Endothelial cell of umbilical vein (primary cell): ENCODE data around the gene OR9G4. TPM values are rescaled to one million over a fixed set of nuclear protein-coding genes. Genes with fewer than 3 reads are reported as not detected.

Experiments
- BruUV-seq: library from RNA; stranded (reverse); fragments of 400-500 nt; replicated peaks from 2 replicates; lab custom pipeline; 2021; lab: Mats Ljungman, UMichigan
- CTCF ChIA-PET: fragments of 300-600, 350-600 bp; sonication (Branson Sonifier 250); formaldehyde crosslinking; loops from one replicate; lab custom pipeline; 2021; ENCODE audit warnings: antibody characterized with exemption, inconsistent platforms; lab: Charles Lee
- POLR2A ChIA-PET: fragments of 300-600, 350-600 bp; sonication (Branson Sonifier 250); formaldehyde crosslinking; loops from one replicate; lab custom pipeline; 2021; ENCODE audit warnings: antibody characterized with exemption, inconsistent platforms; lab: Charles Lee
- DNase-seq: peaks from one replicate; pipeline ENCODE4 v3.0.0-alpha.2; 2011; ENCODE audit warnings: low read depth, low spot score
- FAIRE-seq: peaks from 2 replicates; lab custom pipeline; 2011; peaks lifted over from hg19 to GRCh38; lab: Jason Lieb, UNC
- H2AFZ ChIP-seq: 2 replicates; pipeline ENCODE4 v1.6.0; 2012; ENCODE audit warnings: low read depth, low read length, control low read depth, inconsistent platforms
- H3K27ac ChIP-seq: 2 replicates; pipeline ENCODE4 v1.5.1; 2011; ENCODE audit warnings: low read depth, mild to moderate bottlenecking, control low read depth, low read length, moderate library complexity; ENCODE audit not compliant: insufficient read depth
- H3K27me3 ChIP-seq, 2 experiments: 2 replicates each; pipeline versions ENCODE4 v1.6.0 to v1.6.1; 2011; ENCODE audit warnings: low read length in 2 of 2, mixed read lengths in 1 of 2; ENCODE audit not compliant: control insufficient read depth in 2 of 2, insufficient read depth in 2 of 2
- H3K36me3 ChIP-seq, 2 experiments: 2 replicates in 1 of 2; 3 replicates in 1 of 2; pipeline ENCODE4 v1.5.1; 2011; ENCODE audit warnings: low read length in 2 of 2, mild to moderate bottlenecking in 1 of 2, moderate library complexity in 1 of 2; ENCODE audit not compliant: control insufficient read depth in 2 of 2, insufficient read depth in 2 of 2; ENCODE audit errors: extremely low read depth in 1 of 2
- H3K4me1 ChIP-seq: 3 replicates; pipeline ENCODE4 v1.5.1; 2011; ENCODE audit warnings: mild to moderate bottlenecking, low read length; ENCODE audit not compliant: control insufficient read depth, insufficient read depth; ENCODE audit errors: extremely low read depth
- H3K4me2 ChIP-seq: 2 replicates; pipeline ENCODE4 v1.6.1; 2011; ENCODE audit warnings: low read length, control low read depth, mixed read lengths; ENCODE audit not compliant: insufficient read depth
- H3K4me3 ChIP-seq, 3 experiments: fragments of 200-600 bp in 1 of 3; sonication (generic), shearing (Covaris generic) in 1 of 3; replicated peaks in 1 of 3; 2 replicates each; pipeline ENCODE4 v1.5.1; 2011 to 2016; ENCODE audit warnings: control low read depth in 3 of 3, low read length in 3 of 3, mild to moderate bottlenecking in 2 of 3, inconsistent platforms in 1 of 3, low read depth in 1 of 3, moderate library complexity in 1 of 3; ENCODE audit not compliant: insufficient read depth in 1 of 3
- H3K79me2 ChIP-seq: 2 replicates; pipeline ENCODE4 v1.6.0; 2012; ENCODE audit warnings: low read length, inconsistent platforms; ENCODE audit not compliant: control insufficient read depth, insufficient read depth
- H3K9ac ChIP-seq: replicated peaks from 2 replicates; pipeline ENCODE3; 2011; ENCODE audit warnings: low read length, control low read depth; ENCODE audit not compliant: insufficient read depth; ENCODE audit errors: extremely low read depth
- H3K9me1 ChIP-seq: replicated peaks from 3 replicates; pipeline ENCODE4 v1.6.0; 2011; ENCODE audit warnings: mild to moderate bottlenecking, low read length; ENCODE audit not compliant: control insufficient read depth, insufficient read depth; ENCODE audit errors: extremely low read depth
- H3K9me3 ChIP-seq: replicated peaks from 2 replicates; pipeline ENCODE4 v1.5.1; 2012; ENCODE audit warnings: low read length, inconsistent platforms; ENCODE audit not compliant: control insufficient read depth, insufficient read depth
- H4K20me1 ChIP-seq: replicated peaks from 2 replicates; pipeline ENCODE3; 2011; ENCODE audit warnings: mild to moderate bottlenecking, low read length; ENCODE audit not compliant: control insufficient read depth, insufficient read depth; ENCODE audit errors: extremely low read depth
- EZH2 ChIP-seq: IDR thresholded peaks from 2 replicates; pipeline ENCODE4 v1.6.1; 2012; ENCODE audit warnings: borderline replicate concordance, low read depth, mild to moderate bottlenecking, moderate library complexity, low read length, inconsistent platforms; ENCODE audit not compliant: severe bottlenecking
- GATA2 ChIP-seq: IDR thresholded peaks from 2 replicates; pipeline ENCODE4 v1.7.0; 2011; ENCODE audit warnings: low read depth, mild to moderate bottlenecking, moderate library complexity, mixed read lengths, low read length; ENCODE audit not compliant: insufficient read length, insufficient read depth
- MYC ChIP-seq: IDR thresholded peaks from one replicate; pipeline ENCODE4 v1.6.1; 2011; ENCODE audit warnings: mild to moderate bottlenecking, low read depth, low read length
- POLR2A ChIP-seq: IDR thresholded peaks from 2 replicates; pipeline ENCODE4 v1.6.1; 2012; ENCODE audit warnings: low read depth, mild to moderate bottlenecking, control low read depth, low read length
- dilution Hi-C: fragments of 300-500 bp; cut with MboI; formaldehyde crosslinking; loops from one replicate; pipeline ENCODE4 v1.15.0; 2019; ENCODE audit warnings: low sequenced_read_pairs; ENCODE audit not compliant: extremely low pct_ligation_motif_present
- intact Hi-C: fragments of 100-400 bp; cut with micrococcal nuclease; formaldehyde crosslinking; loops from one replicate; pipeline ENCODE4 v1.10.0; 2022
- polyA plus RNA-seq, 4 experiments: library from polyadenylated mRNA; depleted of rRNA in 3 of 4; stranded (reverse) in 3 of 4; unstranded in 1 of 4; fragments of >200 nt; gene quantifications; 2 replicates each; pipeline versions ENCODE4 v1.2.1 to v1.2.3, GENCODE V29; 2011 to 2012; ENCODE audit warnings: missing spikeins in 1 of 4
- total RNA-seq: library from RNA; stranded (reverse); gene quantifications from 2 replicates; pipeline ENCODE4 v1.2.3, GENCODE V29; 2021
- TF ChIP-seq, protein P1 (sequence below), 2 donors: IDR thresholded peaks; 1 replicate in 1 of 2; 2 replicates in 1 of 2; pipeline ENCODE4 v1.5.1; 2011; ENCODE audit warnings: low read length in 2 of 2, mild to moderate bottlenecking in 2 of 2, moderate library complexity in 2 of 2, control low read depth in 1 of 2, inconsistent platforms in 1 of 2, low read depth in 1 of 2; ENCODE audit not compliant: insufficient read depth in 1 of 2; ENCODE audit errors: extremely low read depth in 1 of 2
- TF ChIP-seq, protein P2 (sequence below): IDR thresholded peaks from 2 replicates; pipeline ENCODE4 v1.6.1; 2011; ENCODE audit not compliant: insufficient read depth, insufficient read length

The OR9G4 gene
- total and polyA plus RNA-seq, 2 donors (not counting 3 experiments of a cell fraction or from before 2014, with no cell fraction given) = not detected

DNA sequence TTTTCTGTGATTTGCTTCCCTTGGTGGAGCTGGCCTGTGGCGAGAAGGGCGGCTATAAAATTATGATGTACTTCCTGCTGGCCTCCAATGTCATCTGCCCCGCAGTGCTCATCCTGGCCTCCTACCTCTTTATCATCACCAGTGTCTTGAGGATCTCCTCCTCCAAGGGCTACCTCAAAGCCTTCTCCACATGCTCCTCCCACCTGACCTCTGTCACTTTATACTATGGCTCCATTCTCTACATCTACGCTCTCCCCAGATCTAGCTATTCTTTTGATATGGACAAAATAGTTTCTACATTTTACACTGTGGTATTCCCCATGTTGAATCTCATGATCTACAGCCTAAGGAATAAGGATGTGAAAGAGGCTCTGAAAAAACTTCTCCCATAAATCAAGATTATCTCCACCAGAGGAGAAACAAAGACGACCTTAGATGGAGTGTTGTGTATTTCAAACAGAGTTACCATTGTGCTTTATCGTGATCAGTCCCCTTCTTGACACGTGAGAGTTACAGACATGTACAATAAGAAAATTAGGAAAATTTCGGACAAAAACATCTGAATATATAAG lies 47.5 kb downstream of the OR9G4 start:
- no peak overlapping the region for H3K4me2 ChIP-seq
- no peak overlapping the region for H3K4me3 ChIP-seq
- H3K79me2 ChIP-seq = no peaks in the 10 kb centered on the region
- ChIA-PET CTCF (no interaction called here), POLR2A (no interaction called here)
- no peak overlapping the region for H3K9ac ChIP-seq
- no peak overlapping the region for H2AFZ ChIP-seq
- no peak for FAIRE-seq
- intact Hi-C loops = no loop called here
- no TSS peak for BruUV-seq
- H3K9me1 ChIP-seq = no peaks in the 10 kb centered on the region
- no peaks in the 10 kb centered on the region for H3K4me1 ChIP-seq
- no peak for DNase-seq
- no peaks in the 10 kb centered on the region for H3K36me3 ChIP-seq
- H3K9me3 ChIP-seq = peaks cover 9% of the 10 kb centered on the region
- TF ChIP-seq GATA2 = no peak
- TF ChIP-seq EZH2 = no peak
- TF ChIP-seq, protein P1, sequence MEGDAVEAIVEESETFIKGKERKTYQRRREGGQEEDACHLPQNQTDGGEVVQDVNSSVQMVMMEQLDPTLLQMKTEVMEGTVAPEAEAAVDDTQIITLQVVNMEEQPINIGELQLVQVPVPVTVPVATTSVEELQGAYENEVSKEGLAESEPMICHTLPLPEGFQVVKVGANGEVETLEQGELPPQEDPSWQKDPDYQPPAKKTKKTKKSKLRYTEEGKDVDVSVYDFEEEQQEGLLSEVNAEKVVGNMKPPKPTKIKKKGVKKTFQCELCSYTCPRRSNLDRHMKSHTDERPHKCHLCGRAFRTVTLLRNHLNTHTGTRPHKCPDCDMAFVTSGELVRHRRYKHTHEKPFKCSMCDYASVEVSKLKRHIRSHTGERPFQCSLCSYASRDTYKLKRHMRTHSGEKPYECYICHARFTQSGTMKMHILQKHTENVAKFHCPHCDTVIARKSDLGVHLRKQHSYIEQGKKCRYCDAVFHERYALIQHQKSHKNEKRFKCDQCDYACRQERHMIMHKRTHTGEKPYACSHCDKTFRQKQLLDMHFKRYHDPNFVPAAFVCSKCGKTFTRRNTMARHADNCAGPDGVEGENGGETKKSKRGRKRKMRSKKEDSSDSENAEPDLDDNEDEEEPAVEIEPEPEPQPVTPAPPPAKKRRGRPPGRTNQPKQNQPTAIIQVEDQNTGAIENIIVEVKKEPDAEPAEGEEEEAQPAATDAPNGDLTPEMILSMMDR (IDR thresholded peaks at IDR 0.05; ENCODE audit: extremely low read depth in 1 of 2, insufficient read depth in 1 of 2, low read depth in 1 of 2, low read length in 2 of 2) = no peak
- TF ChIP-seq POLR2A = no peak
- TF ChIP-seq MYC = no peak
- TF ChIP-seq, protein P2, sequence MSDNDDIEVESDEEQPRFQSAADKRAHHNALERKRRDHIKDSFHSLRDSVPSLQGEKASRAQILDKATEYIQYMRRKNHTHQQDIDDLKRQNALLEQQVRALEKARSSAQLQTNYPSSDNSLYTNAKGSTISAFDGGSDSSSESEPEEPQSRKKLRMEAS = no peak
- no peaks in the 10 kb centered on the region for H4K20me1 ChIP-seq
- H3K27ac ChIP-seq = no peak overlapping the region
- no peaks in the 10 kb centered on the region for H3K27me3 ChIP-seq
- dilution Hi-C loops = no loop called here
